GM06990 (cell line): ENCODE measurements around the gene MAGEE1.

Experiments used
- DNase-seq: peaks from one replicate; pipeline ENCODE4 v3.0.0-alpha.2; 2011; ENCODE audit not compliant: insufficient read length; ENCODE audit errors: extremely low read depth
- H3K27me3 ChIP-seq: replicated peaks from 2 replicates; pipeline ENCODE4 v1.6.0; 2011; ENCODE audit warnings: low read length; ENCODE audit not compliant: control insufficient read depth, insufficient read depth
- H3K36me3 ChIP-seq: 2 replicates; pipeline ENCODE4 v1.5.1; 2011; ENCODE audit warnings: low read length; ENCODE audit not compliant: control insufficient read depth, insufficient read depth
- H3K4me3 ChIP-seq: replicated peaks from 2 replicates; pipeline ENCODE4 v1.5.1; 2011; ENCODE audit warnings: low read depth, mild to moderate bottlenecking, control low read depth, low read length
- TF ChIP-seq, protein P1 (sequence below): IDR thresholded peaks from 2 replicates; pipeline ENCODE4 v1.5.1; 2011; ENCODE audit warnings: low read length, control low read depth, mild to moderate bottlenecking, inconsistent platforms; ENCODE audit not compliant: insufficient read depth, poor library complexity, severe bottlenecking

The MAGEE1 gene

DNA sequence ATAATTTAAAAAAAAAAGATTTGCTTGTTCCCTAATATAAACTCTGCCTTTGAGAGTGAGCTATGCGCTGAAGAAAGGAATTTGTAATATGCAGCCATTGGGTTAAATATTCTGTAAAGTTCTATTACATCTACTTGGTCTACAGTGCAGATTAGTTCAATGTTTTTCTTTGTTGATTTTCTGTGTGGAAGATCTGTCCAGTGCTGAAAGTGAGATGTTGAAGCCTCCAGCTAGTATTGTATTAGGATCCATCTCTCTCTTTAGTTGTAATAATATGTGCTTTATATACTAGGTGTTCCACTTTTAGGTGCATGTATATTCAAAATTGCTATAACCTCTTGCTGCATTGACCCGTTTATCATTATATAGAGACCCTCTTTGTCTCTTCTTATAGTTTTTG, 49.8 kb downstream of the MAGEE1 start:
- no peaks in the 10 kb centered on the region for H3K36me3 ChIP-seq
- DNase-seq, result no peak
- no peak overlapping the region for H3K4me3 ChIP-seq
- TF ChIP-seq, protein P1, sequence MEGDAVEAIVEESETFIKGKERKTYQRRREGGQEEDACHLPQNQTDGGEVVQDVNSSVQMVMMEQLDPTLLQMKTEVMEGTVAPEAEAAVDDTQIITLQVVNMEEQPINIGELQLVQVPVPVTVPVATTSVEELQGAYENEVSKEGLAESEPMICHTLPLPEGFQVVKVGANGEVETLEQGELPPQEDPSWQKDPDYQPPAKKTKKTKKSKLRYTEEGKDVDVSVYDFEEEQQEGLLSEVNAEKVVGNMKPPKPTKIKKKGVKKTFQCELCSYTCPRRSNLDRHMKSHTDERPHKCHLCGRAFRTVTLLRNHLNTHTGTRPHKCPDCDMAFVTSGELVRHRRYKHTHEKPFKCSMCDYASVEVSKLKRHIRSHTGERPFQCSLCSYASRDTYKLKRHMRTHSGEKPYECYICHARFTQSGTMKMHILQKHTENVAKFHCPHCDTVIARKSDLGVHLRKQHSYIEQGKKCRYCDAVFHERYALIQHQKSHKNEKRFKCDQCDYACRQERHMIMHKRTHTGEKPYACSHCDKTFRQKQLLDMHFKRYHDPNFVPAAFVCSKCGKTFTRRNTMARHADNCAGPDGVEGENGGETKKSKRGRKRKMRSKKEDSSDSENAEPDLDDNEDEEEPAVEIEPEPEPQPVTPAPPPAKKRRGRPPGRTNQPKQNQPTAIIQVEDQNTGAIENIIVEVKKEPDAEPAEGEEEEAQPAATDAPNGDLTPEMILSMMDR, result no peak
- no peaks in the 10 kb centered on the region for H3K27me3 ChIP-seq
